Mononuclear cell (primary cell): Measurements from ENCODE around the gene MAP3K2. TPM values are rescaled to one million over a fixed set of nuclear protein-coding genes. Genes with fewer than 3 reads are reported as not detected.
A peak's percentile ranks its signal among the peaks of the same experiment; 100 is the strongest.

Experiments
- H3K27me3 ChIP-seq: 2 replicates; pipeline ENCODE4 v1.6.0; 2011; ENCODE audit warnings: low read length, control low read depth; ENCODE audit not compliant: insufficient read depth
- H3K4me1 ChIP-seq: 2 replicates; pipeline ENCODE4 v1.5.1; 2011; ENCODE audit warnings: mild to moderate bottlenecking, low read length, control low read depth; ENCODE audit not compliant: insufficient read depth
- H3K4me3 ChIP-seq: 2 replicates; pipeline ENCODE4 v1.5.1; 2011; ENCODE audit warnings: mild to moderate bottlenecking, low read length, moderate library complexity
- H3K9me3 ChIP-seq: 2 replicates; pipeline ENCODE4 v1.5.1; 2011; ENCODE audit warnings: low read depth, mild to moderate bottlenecking, control low read depth, low read length
- total RNA-seq: library from RNA; depleted of rRNA; stranded (reverse); fragments of >200 nt; gene quantifications from one replicate; pipeline ENCODE4 v1.2.3, GENCODE V29; 2012

MAP3K2 gene
- total RNA-seq, 1 donor = 153 TPM

DNA sequence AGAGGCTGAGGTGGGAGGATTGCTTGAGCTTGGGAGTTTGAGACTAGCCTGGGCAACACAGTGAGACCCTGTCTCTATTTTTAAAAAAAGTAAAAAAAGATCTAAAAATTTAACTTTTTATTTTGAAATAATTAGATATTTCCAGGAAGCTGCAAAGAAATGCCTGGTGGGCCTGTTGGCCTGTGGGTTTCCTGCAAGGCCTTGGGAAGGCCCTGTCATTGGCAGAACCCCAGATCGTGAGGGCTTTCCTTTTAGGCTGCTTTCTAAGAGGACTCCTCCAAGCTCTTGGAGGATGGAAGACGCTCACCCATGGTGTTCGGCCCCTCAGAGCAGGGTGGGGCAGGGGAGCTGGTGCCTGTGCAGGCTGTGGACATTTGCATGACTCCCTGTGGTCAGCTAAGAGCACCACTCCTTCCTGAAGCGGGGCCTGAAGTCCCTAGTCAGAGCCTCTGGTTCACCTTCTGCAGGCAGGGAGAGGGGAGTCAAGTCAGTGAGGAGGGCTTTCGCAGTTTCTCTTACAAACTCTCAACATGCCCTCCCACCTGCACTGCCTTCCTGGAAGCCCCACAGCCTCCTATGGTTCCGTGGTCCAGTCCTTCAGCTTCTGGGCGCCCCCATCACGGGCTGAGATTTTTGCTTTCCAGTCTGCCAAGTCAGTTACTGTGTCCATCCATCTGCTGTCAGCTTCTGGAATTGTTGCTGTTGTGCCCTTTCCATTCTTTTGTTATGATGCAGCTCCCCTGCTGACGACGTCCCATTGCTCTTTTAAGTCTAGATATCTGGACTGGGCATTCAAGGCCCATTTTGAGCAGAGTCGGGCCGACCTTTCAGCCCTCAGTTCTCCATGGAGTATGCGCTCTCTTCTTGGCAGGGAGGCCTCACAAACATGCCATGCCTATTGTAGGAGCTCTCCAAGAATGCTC is 37.1 kb upstream of the MAP3K2 start:
- H3K4me3 ChIP-seq = no peak overlapping the region
- H3K4me1 ChIP-seq = peaks cover 16% of the 10 kb centered on the region
- H3K9me3 ChIP-seq = no peaks in the 10 kb centered on the region
- peaks cover 6% of the 10 kb centered on the region for H3K27me3 ChIP-seq

DNA sequence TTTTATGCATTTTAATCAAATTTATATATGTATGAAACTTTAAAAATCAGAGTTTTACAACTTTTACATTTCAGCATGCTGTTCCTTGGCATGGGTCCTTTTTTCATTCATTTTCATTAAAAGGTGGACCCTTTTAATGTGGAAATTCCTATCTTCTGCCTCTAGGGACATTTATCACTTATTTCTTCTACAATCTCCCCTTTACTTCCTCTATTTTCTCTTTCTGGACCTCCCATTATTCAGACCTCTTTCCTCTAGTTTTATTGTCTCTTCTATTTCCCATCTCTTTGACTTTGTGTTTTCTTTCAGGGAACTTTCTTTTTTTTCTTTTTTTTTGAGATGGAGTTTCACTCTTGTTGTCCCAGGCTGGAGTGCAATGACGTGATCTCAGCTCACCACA is 36.1 kb upstream of the MAP3K2 start:
- Histone ChIP-seq H3K9me3 (no peaks in the 10 kb centered on the region), H3K27me3 (peaks cover 6% of the 10 kb centered on the region), H3K4me3 (no peak overlapping the region), H3K4me1 (peaks cover 16% of the 10 kb centered on the region)

DNA sequence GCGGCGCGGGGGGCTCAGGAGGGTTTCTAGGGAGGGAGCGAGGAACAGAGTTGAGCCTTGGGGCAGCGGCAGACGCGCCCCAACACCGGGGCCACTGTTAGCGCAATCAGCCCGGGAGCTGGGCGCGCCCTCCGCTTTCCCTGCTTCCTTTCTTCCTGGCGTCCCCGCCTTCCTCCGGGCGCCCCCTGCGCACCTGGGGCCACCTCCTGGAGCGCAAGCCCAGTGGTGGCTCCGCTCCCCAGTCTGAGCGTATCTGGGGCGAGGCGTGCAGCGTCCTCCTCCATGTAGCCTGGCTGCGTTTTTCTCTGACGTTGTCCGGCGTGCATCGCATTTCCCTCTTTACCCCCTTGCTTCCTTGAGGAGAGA is 35.7 kb upstream of the MAP3K2 start:
- Histone ChIP-seq H3K4me3 (no peak overlapping the region), H3K27me3 (peaks cover 6% of the 10 kb centered on the region), H3K4me1 (peaks cover 16% of the 10 kb centered on the region)

DNA sequence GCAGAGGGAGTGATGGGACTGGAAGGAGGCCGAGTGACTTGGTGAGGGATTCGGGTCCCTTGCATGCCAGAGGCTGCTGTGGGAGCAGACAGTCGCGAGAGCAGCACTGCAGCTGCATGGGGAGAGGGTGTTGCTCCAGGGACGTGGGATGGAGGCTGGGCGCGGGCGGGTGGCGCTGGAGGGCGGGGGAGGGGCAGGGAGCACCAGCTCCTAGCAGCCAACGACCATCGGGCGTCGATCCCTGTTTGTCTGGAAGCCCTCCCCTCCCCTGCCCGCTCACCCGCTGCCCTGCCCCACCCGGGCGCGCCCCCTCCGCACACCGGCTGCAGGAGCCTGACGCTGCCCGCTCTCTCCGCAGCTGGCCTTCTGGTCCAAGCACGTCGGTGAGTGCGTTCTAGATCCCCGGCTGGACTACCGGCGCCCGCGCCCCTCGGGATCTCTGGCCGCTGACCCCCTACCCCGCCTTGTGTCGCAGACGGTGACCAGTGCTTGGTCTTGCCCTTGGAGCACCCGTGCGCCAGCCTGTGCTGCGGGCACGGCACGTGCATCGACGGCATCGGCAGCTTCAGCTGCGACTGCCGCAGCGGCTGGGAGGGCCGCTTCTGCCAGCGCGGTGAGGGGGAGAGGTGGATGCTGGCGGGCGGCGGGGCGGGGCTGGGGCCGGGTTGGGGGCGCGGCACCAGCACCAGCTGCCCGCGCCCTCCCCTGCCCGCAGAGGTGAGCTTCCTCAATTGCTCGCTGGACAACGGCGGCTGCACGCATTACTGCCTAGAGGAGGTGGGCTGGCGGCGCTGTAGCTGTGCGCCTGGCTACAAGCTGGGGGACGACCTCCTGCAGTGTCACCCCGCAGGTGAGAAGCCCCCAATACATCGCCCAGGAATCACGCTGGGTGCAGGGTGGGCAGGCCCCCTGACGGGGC is 35.0 kb upstream of the MAP3K2 start:
- Histone ChIP-seq H3K27me3 (peaks cover 6% of the 10 kb centered on the region), H3K4me3 (no peak overlapping the region), H3K9me3 (no peaks in the 10 kb centered on the region), H3K4me1 (peaks cover 16% of the 10 kb centered on the region)

More for the DNA sequence above, 35.7 kb upstream of the MAP3K2 start:
- H3K9me3 ChIP-seq = no peaks in the 10 kb centered on the region

DNA sequence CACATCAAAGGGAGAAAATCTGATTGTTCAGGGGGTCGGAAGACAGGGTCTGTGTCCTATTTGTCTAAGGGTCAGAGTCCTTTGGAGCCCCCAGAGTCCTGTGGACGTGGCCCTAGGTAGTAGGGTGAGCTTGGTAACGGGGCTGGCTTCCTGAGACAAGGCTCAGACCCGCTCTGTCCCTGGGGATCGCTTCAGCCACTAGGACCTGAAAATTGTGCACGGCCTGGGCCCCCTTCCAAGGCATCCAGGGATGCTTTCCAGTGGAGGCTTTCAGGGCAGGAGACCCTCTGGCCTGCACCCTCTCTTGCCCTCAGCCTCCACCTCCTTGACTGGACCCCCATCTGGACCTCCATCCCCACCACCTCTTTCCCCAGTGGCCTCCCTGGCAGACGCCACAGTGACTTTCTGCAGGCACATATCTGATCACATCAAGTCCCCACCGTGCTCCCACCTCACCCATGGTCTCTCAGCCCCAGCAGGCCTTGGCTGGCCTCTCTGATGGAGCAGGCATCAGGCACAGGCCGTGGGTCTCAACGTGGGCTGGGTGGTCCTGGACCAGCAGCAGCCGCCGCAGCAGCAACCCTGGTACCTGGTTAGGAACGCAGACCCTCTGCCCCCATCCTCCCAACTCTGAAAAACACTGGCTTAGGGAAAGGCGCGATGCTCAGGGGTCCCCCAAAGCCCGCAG is 34.2 kb upstream of the MAP3K2 start:
- Histone ChIP-seq H3K27me3 (peaks cover 6% of the 10 kb centered on the region), H3K4me3 (no peak overlapping the region), H3K9me3 (no peaks in the 10 kb centered on the region), H3K4me1 (peaks cover 17% of the 10 kb centered on the region)

DNA sequence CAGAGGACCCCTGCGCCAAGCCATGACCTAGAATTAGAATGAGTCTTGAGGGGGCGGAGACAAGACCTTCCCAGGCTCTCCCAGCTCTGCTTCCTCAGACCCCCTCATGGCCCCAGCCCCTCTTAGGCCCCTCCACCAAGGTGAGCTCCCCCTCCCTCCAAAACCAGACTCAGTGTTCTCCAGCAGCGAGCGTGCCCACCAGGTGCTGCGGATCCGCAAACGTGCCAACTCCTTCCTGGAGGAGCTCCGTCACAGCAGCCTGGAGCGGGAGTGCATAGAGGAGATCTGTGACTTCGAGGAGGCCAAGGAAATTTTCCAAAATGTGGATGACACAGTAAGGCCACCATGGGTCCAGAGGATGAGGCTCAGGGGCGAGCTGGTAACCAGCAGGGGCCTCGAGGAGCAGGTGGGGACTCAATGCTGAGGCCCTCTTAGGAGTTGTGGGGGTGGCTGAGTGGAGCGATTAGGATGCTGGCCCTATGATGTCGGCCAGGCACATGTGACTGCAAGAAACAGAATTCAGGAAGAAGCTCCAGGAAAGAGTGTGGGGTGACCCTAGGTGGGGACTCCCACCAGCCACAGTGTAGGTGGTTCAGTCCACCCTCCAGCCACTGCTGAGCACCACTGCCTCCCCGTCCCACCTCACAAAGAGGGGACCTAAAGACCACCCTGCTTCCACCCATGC is 33.5 kb upstream of the MAP3K2 start:
- no peak overlapping the region for H3K4me3 ChIP-seq
- peaks cover 6% of the 10 kb centered on the region for H3K27me3 ChIP-seq
- peaks cover 25% of the 10 kb centered on the region for H3K4me1 ChIP-seq
- no peaks in the 10 kb centered on the region for H3K9me3 ChIP-seq

DNA sequence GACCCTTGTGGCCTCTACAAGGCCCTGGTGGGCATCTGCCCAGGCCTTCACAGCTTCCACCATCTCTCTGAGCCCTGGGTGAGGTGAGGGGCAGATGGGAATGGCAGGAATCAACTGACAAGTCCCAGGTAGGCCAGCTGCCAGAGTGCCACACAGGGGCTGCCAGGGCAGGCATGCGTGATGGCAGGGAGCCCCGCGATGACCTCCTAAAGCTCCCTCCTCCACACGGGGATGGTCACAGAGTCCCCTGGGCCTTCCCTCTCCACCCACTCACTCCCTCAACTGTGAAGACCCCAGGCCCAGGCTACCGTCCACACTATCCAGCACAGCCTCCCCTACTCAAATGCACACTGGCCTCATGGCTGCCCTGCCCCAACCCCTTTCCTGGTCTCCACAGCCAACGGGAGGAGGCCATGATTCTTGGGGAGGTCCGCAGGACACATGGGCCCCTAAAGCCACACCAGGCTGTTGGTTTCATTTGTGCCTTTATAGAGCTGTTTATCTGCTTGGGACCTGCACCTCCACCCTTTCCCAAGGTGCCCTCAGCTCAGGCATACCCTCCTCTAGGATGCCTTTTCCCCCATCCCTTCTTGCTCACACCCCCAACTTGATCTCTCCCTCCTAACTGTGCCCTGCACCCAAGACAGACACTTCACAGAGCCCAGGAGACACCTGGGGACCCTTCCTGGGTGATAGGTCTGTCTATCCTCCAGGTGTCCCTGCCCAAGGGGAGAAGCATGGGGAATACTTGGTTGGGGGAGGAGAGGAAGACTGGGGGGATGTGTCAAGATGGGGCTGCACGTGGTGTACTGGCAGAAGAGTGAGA is 32.5 kb upstream of the MAP3K2 start:
- Histone ChIP-seq H3K4me3 (no peak overlapping the region), H3K27me3 (peaks cover 6% of the 10 kb centered on the region), H3K4me1 (peaks cover 34% of the 10 kb centered on the region), H3K9me3 (no peaks in the 10 kb centered on the region)

DNA sequence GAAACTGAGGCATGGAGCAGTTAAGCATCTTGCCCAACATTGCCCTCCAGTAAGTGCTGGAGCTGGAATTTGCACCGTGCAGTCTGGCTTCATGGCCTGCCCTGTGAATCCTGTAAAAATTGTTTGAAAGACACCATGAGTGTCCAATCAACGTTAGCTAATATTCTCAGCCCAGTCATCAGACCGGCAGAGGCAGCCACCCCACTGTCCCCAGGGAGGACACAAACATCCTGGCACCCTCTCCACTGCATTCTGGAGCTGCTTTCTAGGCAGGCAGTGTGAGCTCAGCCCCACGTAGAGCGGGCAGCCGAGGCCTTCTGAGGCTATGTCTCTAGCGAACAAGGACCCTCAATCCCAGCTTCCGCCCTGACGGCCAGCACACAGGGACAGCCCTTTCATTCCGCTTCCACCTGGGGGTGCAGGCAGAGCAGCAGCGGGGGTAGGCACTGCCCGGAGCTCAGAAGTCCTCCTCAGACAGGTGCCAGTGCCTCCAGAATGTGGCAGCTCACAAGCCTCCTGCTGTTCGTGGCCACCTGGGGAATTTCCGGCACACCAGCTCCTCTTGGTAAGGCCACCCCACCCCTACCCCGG is 31.8 kb upstream of the MAP3K2 start:
- Histone ChIP-seq H3K27me3 (peaks cover 6% of the 10 kb centered on the region), H3K4me3 (no peak overlapping the region), H3K4me1 (peaks cover 34% of the 10 kb centered on the region), H3K9me3 (no peaks in the 10 kb centered on the region)

DNA sequence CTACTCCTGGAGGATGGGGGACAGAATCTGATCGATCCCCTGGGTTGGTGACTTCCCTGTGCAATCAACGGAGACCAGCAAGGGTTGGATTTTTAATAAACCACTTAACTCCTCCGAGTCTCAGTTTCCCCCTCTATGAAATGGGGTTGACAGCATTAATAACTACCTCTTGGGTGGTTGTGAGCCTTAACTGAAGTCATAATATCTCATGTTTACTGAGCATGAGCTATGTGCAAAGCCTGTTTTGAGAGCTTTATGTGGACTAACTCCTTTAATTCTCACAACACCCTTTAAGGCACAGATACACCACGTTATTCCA is 31.3 kb upstream of the MAP3K2 start:
- no peaks in the 10 kb centered on the region for H3K9me3 ChIP-seq
- peaks cover 37% of the 10 kb centered on the region for H3K4me1 ChIP-seq
- H3K4me3 ChIP-seq = no peak overlapping the region
- peaks cover 6% of the 10 kb centered on the region for H3K27me3 ChIP-seq

DNA sequence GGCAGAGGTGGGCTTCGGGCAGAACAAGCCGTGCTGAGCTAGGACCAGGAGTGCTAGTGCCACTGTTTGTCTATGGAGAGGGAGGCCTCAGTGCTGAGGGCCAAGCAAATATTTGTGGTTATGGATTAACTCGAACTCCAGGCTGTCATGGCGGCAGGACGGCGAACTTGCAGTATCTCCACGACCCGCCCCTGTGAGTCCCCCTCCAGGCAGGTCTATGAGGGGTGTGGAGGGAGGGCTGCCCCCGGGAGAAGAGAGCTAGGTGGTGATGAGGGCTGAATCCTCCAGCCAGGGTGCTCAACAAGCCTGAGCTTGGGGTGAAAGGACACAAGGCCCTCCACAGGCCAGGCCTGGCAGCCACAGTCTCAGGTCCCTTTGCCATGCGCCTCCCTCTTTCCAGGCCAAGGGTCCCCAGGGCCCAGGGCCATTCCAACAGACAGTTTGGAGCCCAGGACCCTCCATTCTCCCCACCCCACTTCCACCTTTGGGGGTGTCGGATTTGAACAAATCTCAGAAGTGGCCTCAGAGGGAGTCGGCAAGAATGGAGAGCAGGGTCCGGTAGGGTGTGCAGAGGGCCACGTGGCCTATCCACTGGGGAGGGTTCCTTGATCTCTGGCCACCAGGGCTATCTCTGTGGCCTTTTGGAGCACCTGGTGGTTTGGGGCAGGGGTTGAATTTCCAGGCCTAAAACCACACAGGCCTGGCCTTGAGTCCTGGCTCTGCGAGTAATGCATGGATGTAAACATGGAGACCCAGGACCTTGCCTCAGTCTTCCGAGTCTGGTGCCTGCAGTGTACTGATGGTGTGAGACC is 30.7 kb upstream of the MAP3K2 start, which contains the start of gene PROC:
TSS of gene PROC (plus strand) at position 128 of the 812 bp plus-strand sequence. CDS start 1,516 bp downstream, outside the sequence.
- Histone ChIP-seq H3K9me3 (no peaks in the 10 kb centered on the region), H3K4me1 (peaks cover 40% of the 10 kb centered on the region), H3K4me3 (no peak within 1 kb of the TSS), H3K27me3 (peaks cover 6% of the 10 kb centered on the region)

DNA sequence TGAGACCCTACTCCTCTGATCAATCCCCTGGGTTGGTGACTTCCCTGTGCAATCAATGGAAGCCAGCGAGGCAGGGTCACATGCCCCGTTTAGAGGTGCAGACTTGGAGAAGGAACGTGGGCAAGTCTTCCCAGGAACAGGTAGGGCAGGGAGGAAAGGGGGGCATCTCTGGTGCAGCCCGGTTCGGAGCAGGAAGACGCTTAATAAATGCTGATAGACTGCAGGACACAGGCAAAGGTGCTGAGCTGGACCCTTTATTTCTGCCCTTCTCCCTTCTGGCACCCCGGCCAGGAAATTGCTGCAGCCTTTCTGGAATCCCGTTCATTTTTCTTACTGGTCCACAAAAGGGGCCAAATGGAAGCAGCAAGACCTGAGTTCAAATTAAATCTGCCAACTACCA is 29.6 kb upstream of the MAP3K2 start:
- Histone ChIP-seq H3K4me3 (no peak overlapping the region), H3K9me3 (no peaks in the 10 kb centered on the region), H3K27me3 (peaks cover 5% of the 10 kb centered on the region), H3K4me1 (peaks cover 34% of the 10 kb centered on the region)

DNA sequence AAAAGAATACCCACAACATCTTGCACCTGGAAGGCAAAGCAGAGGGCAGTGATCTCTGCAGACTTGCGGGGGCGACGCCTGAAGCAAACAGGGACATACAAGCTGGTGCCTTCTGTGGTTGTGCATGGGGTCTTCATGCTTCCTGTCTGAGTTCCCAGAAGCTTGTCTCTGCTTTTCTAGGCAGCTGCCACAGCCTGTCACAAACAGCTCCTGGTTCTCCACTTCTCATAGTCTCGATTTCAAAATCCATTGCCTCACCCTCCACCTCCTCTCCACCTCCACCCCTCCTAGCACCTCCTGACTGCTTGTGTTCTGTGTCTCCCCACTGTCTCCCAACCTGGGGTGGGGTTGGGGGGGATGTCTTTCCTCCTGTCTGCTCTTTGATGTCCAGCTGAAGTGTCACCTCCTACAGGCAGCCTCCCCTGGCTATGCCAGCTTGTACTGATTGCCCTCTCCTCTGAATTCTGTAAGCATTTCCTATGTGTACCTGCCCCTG is 28.8 kb upstream of the MAP3K2 start:
- Histone ChIP-seq H3K4me3 (peak overlapping the region; percentile 41), H3K4me1 (peaks cover 38% of the 10 kb centered on the region), H3K27me3 (no peaks in the 10 kb centered on the region), H3K9me3 (no peaks in the 10 kb centered on the region)
